ENCODE measurements around the gene CD22. TPM values are rescaled to one million over a fixed set of nuclear protein-coding genes. Genes with fewer than 3 reads are reported as not detected.

Gene CD22
- total and polyA plus RNA-seq, 2 donors (not counting 1 experiment from before 2014, with no cell fraction given), result 0.15 to 1.2 TPM

DNA sequence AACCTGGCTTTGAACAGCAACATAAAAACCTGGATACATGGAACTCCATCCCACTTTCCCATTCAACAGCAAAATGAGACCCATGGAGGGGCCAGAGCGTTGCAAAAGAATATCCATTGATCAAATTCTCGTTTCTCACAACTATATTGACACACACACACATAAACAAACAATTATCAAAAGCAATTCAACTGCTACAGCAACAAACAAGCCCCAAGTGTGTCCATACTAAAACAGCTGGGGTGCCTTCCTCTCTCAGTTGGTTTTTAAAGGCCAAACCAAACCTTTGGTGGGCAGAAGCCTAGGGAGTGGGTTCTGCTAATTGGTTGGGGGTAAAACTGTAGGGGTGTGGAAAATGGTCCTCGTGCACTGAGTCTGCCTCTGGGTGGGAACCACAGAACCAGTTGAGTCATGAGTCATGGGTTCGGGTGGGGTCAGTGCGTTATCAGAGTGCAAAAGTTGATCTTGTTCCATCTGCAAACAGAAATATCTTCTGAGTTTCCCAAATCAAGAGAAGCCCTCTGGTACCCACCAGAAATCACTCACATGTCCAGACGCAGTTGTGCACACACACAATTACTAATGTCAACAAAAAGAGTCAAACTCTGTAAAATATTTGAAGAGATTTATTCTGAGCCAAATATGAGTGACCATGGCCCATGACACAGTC lies 60.3 kb downstream of the CD22 start:
- no peak overlapping the region for H3K27ac ChIP-seq (ENCODE audit: insufficient read depth, low read length)
- no peaks in the 10 kb centered on the region for H3K36me3 ChIP-seq (ENCODE audit: control insufficient read depth, insufficient read depth, low read length)
- no peaks in the 10 kb centered on the region for H3K4me1 ChIP-seq (ENCODE audit: control insufficient read depth, extremely low read depth, insufficient read depth, low read length)
- no peaks in the 10 kb centered on the region for H3K79me2 ChIP-seq (ENCODE audit: control insufficient read depth, insufficient read depth, low read length)
- H3K9me3 ChIP-seq (ENCODE audit: control insufficient read depth, insufficient read depth, low read depth, low read length), result no peaks in the 10 kb centered on the region
- no peaks in the 10 kb centered on the region for H3K27me3 ChIP-seq (ENCODE audit: control insufficient read depth, insufficient read depth, low read length)
- no peaks in the 10 kb centered on the region for H4K20me1 ChIP-seq (ENCODE audit: control insufficient read depth, extremely low read depth, insufficient read depth, low read length)
- no peak for TF ChIP-seq EZH2 (IDR thresholded peaks at IDR 0.05; ENCODE audit: low read length, missing control alignments)
- no peak overlapping the region for H3K9ac ChIP-seq (ENCODE audit: insufficient read depth, low read length)
- H3K4me3 ChIP-seq (replicated peaks in 1 of 4; ENCODE audit: control extremely low read depth in 1 of 4, insufficient read depth in 1 of 4, low read depth in 3 of 4, low read length in 4 of 4), result no peak overlapping the region
- DNase-seq (ENCODE audit: low read depth in 2 of 2), result no peak
- H3K4me2 ChIP-seq (ENCODE audit: extremely low read depth, insufficient read depth, low read length), result no peak overlapping the region
- H2AFZ ChIP-seq (ENCODE audit: low read length), result no peak overlapping the region

DNA sequence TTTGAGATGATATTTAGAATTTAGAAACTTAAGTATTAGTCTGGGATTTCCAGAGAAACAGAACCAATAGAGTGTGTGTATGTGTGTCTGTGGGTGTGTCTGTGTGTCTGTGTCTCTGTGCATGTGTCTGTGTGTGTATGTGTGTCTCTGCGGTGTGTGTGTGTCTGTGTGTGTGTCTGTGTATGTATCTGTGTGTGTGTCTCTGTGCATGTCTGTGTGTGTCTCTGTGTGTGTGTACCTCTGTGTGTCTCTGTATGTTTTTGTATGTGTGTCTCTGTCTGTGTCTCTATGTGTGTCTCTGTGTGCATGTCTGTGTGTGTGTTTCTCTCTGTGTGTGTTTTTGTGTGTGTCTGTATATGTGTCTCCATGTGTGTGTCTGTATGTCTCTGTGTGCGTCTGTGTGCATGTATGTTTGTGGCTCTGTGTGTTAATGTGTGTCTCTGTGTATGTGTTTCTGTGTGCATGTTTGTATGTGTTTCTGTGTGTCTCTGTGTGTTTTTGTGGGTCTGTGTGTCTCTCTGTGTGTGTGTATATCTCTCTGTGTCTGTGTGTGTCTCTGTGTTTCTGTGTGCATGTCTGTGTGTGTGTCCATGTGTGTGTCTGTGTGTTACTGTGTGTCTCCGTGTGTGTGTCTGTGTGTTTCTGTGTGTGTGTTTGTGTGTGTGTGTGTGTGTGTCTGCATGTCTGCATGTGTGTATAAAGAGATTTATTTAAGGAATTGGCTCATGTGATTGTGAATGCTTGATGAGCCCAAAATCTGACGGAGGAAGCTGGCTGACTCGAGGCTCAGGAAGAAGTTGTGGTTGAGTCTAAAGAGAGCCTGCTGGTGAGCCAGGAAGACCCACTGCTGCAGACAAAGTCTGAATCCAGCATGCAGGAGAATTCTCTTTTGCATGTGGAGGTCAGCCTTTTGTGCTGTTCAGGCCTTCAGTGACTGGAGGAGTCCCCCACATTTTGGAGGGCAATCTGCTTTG lies 64.0 kb downstream of the CD22 start:
- Histone ChIP-seq H4K20me1 (ENCODE audit: control insufficient read depth, extremely low read depth, insufficient read depth, low read length) (no peaks in the 10 kb centered on the region), H3K9me3 (ENCODE audit: control insufficient read depth, insufficient read depth, low read depth, low read length) (no peaks in the 10 kb centered on the region), H3K27me3 (ENCODE audit: control insufficient read depth, insufficient read depth, low read length) (no peaks in the 10 kb centered on the region), H3K79me2 (ENCODE audit: control insufficient read depth, insufficient read depth, low read length) (no peaks in the 10 kb centered on the region), H3K36me3 (ENCODE audit: control insufficient read depth, insufficient read depth, low read length) (no peaks in the 10 kb centered on the region), H3K4me2 (ENCODE audit: extremely low read depth, insufficient read depth, low read length) (no peak overlapping the region), H2AFZ (ENCODE audit: low read length) (no peak overlapping the region), H3K4me1 (ENCODE audit: control insufficient read depth, extremely low read depth, insufficient read depth, low read length) (no peaks in the 10 kb centered on the region), H3K9ac (ENCODE audit: insufficient read depth, low read length) (no peak overlapping the region), H3K27ac (ENCODE audit: insufficient read depth, low read length) (no peak overlapping the region), H3K4me3 (replicated peaks in 1 of 4; ENCODE audit: control extremely low read depth in 1 of 4, insufficient read depth in 1 of 4, low read depth in 3 of 4, low read length in 4 of 4) (no peak overlapping the region)
- DNase-seq (ENCODE audit: low read depth in 2 of 2), result no peak
- TF ChIP-seq, protein P1, sequence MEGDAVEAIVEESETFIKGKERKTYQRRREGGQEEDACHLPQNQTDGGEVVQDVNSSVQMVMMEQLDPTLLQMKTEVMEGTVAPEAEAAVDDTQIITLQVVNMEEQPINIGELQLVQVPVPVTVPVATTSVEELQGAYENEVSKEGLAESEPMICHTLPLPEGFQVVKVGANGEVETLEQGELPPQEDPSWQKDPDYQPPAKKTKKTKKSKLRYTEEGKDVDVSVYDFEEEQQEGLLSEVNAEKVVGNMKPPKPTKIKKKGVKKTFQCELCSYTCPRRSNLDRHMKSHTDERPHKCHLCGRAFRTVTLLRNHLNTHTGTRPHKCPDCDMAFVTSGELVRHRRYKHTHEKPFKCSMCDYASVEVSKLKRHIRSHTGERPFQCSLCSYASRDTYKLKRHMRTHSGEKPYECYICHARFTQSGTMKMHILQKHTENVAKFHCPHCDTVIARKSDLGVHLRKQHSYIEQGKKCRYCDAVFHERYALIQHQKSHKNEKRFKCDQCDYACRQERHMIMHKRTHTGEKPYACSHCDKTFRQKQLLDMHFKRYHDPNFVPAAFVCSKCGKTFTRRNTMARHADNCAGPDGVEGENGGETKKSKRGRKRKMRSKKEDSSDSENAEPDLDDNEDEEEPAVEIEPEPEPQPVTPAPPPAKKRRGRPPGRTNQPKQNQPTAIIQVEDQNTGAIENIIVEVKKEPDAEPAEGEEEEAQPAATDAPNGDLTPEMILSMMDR (conservative IDR thresholded peaks at IDR 0.05 in 1 of 2, IDR thresholded peaks at IDR 0.05 in 1 of 2; ENCODE audit: low read depth in 1 of 2, low read length in 2 of 2), result no peak

DNA sequence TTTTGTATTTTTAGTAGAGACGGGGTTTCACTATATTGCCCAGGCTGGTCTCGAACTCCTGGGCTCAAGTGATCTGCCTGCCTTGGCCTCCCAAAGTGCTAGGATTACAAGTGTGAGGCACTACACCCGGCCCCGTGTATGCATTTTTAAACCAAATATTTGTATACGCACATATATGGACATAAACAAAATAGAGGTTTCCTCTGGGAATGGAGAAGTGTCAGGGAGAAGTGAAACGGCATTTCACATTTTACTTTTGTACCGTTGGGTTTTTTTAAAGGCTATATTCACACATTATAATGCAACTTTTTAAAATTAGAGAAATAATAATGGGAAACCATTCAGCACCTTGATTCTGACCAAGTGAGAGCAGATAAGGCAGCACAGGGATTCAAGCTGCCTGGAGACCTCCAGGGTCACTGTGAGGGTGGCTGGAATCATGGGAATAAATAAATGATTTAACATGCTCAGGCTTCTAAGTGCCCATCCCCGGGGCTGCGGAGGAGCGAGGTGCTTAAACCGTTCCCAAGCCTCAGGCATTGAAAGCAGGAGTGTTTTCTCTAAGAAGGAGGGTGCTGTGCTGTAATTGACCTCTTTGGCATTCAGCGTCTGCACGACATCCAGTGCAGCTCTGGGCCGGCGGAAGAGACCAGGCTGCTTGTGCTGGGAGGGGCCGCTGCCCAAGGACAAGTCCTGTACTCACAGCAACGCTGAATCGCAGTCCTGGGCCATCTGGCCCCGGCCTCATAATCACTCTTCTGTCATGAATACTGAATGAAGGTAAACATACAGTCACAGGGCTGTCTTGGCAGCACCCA lies 66.6 kb downstream of the CD22 start:
- no peak overlapping the region for H3K4me2 ChIP-seq (ENCODE audit: extremely low read depth, insufficient read depth, low read length)
- TF ChIP-seq, protein P1 (conservative IDR thresholded peaks at IDR 0.05 in 1 of 2, IDR thresholded peaks at IDR 0.05 in 1 of 2; ENCODE audit: low read depth in 1 of 2, low read length in 2 of 2), result no peak
- no peak for TF ChIP-seq EZH2 (IDR thresholded peaks at IDR 0.05; ENCODE audit: low read length, missing control alignments)
- no peaks in the 10 kb centered on the region for H3K9me3 ChIP-seq (ENCODE audit: control insufficient read depth, insufficient read depth, low read depth, low read length)
- H3K27me3 ChIP-seq (ENCODE audit: control insufficient read depth, insufficient read depth, low read length), result no peaks in the 10 kb centered on the region
- no peak overlapping the region for H3K4me3 ChIP-seq (replicated peaks in 1 of 4; ENCODE audit: control extremely low read depth in 1 of 4, insufficient read depth in 1 of 4, low read depth in 3 of 4, low read length in 4 of 4)
- H3K79me2 ChIP-seq (ENCODE audit: control insufficient read depth, insufficient read depth, low read length), result no peaks in the 10 kb centered on the region
- H3K4me1 ChIP-seq (ENCODE audit: control insufficient read depth, extremely low read depth, insufficient read depth, low read length), result no peaks in the 10 kb centered on the region
- H3K9ac ChIP-seq (ENCODE audit: insufficient read depth, low read length), result no peak overlapping the region
- no peaks in the 10 kb centered on the region for H3K36me3 ChIP-seq (ENCODE audit: control insufficient read depth, insufficient read depth, low read length)
- no peaks in the 10 kb centered on the region for H4K20me1 ChIP-seq (ENCODE audit: control insufficient read depth, extremely low read depth, insufficient read depth, low read length)
- no peak for DNase-seq (ENCODE audit: low read depth in 2 of 2)
- no peak overlapping the region for H3K27ac ChIP-seq (ENCODE audit: insufficient read depth, low read length)
- no peak overlapping the region for H2AFZ ChIP-seq (ENCODE audit: low read length)

Measured in fibroblast of lung (primary cell).